Measurements from ENCODE around the gene TRAPPC2. TPM values are rescaled to one million over a fixed set of nuclear protein-coding genes. Genes with fewer than 3 reads are reported as not detected.
"Not testable (repeated sequence)": the region's sequence is repeated elsewhere in the genome, so short reads cannot be mapped to it uniquely, and the experiment has no call there.

TRAPPC2 gene
- total RNA-seq, 1 experiment from 2014 or later: 23.0 TPM

DNA sequence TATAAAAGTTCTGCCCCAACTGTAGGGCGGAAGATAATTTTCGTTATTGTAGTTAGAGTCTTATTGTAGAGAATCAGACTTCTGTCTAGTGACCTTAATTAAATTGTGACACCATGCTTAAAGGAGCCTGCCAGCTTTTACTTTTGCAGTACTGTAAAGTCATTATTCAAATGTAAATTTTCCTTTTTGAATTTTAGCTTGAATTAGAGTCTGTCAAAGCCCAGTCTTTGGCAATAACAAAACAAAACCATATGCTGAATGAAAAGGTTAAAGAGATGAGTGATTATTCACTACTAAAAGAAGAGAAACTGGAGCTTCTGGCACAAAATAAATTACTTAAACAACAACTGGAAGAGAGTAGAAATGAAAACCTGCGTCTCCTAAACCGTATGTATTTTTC lies 22.0 kb upstream of the TRAPPC2 start:
- no peak for DNase-seq
- H3K36me3 ChIP-seq (replicated peaks; ENCODE audit: control insufficient read depth, insufficient read depth, low read length): peaks cover 14% of the 10 kb centered on the region
- no peak overlapping the region for H3K4me3 ChIP-seq (ENCODE audit: insufficient read depth, low read depth, low read length)
- H3K27me3 ChIP-seq (ENCODE audit: control insufficient read depth, insufficient read depth, low read length): no peaks in the 10 kb centered on the region

- DNase-seq: no peak
- Histone ChIP-seq H3K27me3 (ENCODE audit: control insufficient read depth, insufficient read depth, low read length) (no peaks in the 10 kb centered on the region), H3K4me3 (ENCODE audit: insufficient read depth, low read depth, low read length) (no peak overlapping the region), H3K36me3 (replicated peaks; ENCODE audit: control insufficient read depth, insufficient read depth, low read length) (peaks cover 13% of the 10 kb centered on the region)
Observed at GRCh38 chrX:13755254-13755653, 20.8 kb upstream of the TRAPPC2 start.

GRCh38 chrX:13754765-13755164 lies 20.3 kb upstream of the TRAPPC2 start:
- Histone ChIP-seq H3K27me3 (ENCODE audit: control insufficient read depth, insufficient read depth, low read length) (no peaks in the 10 kb centered on the region), H3K4me3 (ENCODE audit: insufficient read depth, low read depth, low read length) (no peak overlapping the region), H3K36me3 (replicated peaks; ENCODE audit: control insufficient read depth, insufficient read depth, low read length) (peaks cover 10% of the 10 kb centered on the region)
- DNase-seq: no peak

GRCh38 chrX:13752646-13753045 lies 18.2 kb upstream of the TRAPPC2 start:
- Histone ChIP-seq H3K36me3 (replicated peaks; ENCODE audit: control insufficient read depth, insufficient read depth, low read length) (peaks cover 8% of the 10 kb centered on the region), H3K27me3 (ENCODE audit: control insufficient read depth, insufficient read depth, low read length) (no peaks in the 10 kb centered on the region), H3K4me3 (ENCODE audit: insufficient read depth, low read depth, low read length) (no peak overlapping the region)
- no peak for DNase-seq

- DNase-seq: no peak
- no peaks in the 10 kb centered on the region for H3K27me3 ChIP-seq (ENCODE audit: control insufficient read depth, insufficient read depth, low read length)
- no peak overlapping the region for H3K4me3 ChIP-seq (ENCODE audit: insufficient read depth, low read depth, low read length)
- H3K36me3 ChIP-seq (replicated peaks; ENCODE audit: control insufficient read depth, insufficient read depth, low read length): peaks cover 8% of the 10 kb centered on the region
Observed at GRCh38 chrX:13752141-13752540, 17.7 kb upstream of the TRAPPC2 start.

- peaks cover 6% of the 10 kb centered on the region for H3K36me3 ChIP-seq (replicated peaks; ENCODE audit: control insufficient read depth, insufficient read depth, low read length)
Observed at GRCh38 chrX:13750812-13751211, 16.4 kb upstream of the TRAPPC2 start.

DNA sequence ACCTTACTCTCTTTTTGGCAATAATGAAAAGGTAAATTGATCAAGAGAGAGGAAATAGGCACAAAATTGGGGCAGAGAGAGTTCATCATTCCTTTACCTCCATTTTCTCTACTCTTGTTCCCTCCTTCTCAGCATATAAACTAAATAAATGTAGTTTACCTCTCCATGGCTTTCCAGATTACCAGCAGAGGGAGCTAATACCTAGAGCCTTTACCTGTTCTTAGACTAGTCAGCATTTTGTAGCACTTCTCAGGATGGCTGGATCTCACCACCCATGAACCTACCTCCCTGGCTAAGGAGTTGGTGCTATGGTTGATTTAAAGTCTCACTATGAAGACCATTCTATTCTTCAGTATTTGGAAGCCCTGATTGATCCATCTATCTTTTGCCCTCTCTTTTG lies 15.8 kb upstream of the TRAPPC2 start:
- Histone ChIP-seq H3K36me3 (replicated peaks; ENCODE audit: control insufficient read depth, insufficient read depth, low read length) (peaks cover 6% of the 10 kb centered on the region), H3K27me3 (ENCODE audit: control insufficient read depth, insufficient read depth, low read length) (no peaks in the 10 kb centered on the region), H3K4me3 (ENCODE audit: insufficient read depth, low read depth, low read length) (no peak overlapping the region)
- DNase-seq: peak; percentile 49

More at GRCh38 chrX:13750812-13751211, 16.4 kb upstream of the TRAPPC2 start:
- Histone ChIP-seq H3K27me3 (ENCODE audit: control insufficient read depth, insufficient read depth, low read length) (no peaks in the 10 kb centered on the region), H3K4me3 (ENCODE audit: insufficient read depth, low read depth, low read length) (no peak overlapping the region)
- DNase-seq: no peak

GRCh38 chrX:13748486-13748885 lies 14.1 kb upstream of the TRAPPC2 start:
- DNase-seq: no peak
- Histone ChIP-seq H3K4me3 (ENCODE audit: insufficient read depth, low read depth, low read length) (no peak overlapping the region), H3K36me3 (replicated peaks; ENCODE audit: control insufficient read depth, insufficient read depth, low read length) (peaks cover 8% of the 10 kb centered on the region), H3K27me3 (ENCODE audit: control insufficient read depth, insufficient read depth, low read length) (no peaks in the 10 kb centered on the region)

GRCh38 chrX:13747836-13748235 lies 13.4 kb upstream of the TRAPPC2 start:
- Histone ChIP-seq H3K4me3 (ENCODE audit: insufficient read depth, low read depth, low read length) (no peak overlapping the region), H3K27me3 (ENCODE audit: control insufficient read depth, insufficient read depth, low read length) (no peaks in the 10 kb centered on the region), H3K36me3 (replicated peaks; ENCODE audit: control insufficient read depth, insufficient read depth, low read length) (peaks cover 7% of the 10 kb centered on the region)
- peak; percentile 44 for DNase-seq

DNA sequence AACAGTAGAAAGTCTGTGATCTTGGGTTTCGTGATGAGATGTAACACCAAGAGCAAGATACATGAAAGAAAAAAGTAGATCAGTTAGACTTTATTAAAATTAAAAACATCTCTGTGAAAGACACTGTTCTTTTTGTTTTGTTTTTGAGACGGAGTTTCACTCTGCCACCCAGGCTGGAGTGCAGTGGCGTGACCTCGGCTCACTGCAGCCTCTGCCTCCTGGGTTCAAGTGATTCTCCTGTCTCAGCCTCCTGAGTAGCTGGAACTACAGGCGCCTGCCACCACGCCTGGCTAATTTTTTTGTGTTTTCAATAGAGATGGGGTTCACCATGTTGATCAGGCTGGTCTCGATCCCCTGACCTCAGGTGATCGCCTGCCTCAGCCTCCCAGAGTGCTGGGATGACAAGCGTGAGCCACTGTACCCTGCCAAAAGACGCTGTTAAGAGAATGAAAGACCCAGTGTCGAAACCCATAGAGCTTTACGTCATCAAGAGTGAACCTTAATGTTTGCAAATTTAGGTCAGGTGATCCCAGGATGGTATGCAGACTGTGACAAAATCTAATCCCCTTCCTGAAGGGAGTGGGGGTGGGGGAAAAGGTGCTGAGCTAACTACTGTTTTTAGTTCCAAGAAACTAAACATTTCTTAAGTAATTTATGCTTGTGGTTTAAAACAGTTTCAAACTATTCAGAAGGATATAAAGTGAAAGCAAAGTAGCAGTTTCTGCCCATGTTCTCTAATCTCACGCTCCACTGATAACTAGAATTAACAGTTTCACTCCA lies 8.2 kb upstream of the TRAPPC2 start:
- Histone ChIP-seq H3K4me3 (ENCODE audit: insufficient read depth, low read depth, low read length) (no peak overlapping the region), H3K27me3 (ENCODE audit: control insufficient read depth, insufficient read depth, low read length) (no peaks in the 10 kb centered on the region), H3K36me3 (replicated peaks; ENCODE audit: control insufficient read depth, insufficient read depth, low read length) (peaks cover 2% of the 10 kb centered on the region)
- DNase-seq: peak; percentile 29

DNA sequence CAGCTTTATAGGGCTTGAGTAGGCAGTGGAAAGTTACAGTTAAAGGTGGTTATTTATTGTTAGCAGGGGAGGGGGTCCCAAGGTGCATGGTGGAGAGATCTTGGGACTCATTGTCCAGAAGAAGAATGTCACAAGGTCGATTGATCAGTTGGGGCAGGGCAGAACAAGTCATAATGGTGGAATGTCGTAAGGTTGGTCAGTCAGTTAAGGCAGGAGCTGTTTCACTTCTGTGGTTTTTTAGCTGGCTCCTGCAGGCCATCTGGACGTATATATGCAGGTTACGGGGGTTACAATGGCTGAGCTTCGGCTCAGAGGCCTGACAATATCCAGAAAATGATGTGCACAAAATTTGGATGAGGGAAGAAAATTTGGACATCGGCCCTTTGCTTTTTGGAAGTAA lies 7.3 kb upstream of the TRAPPC2 start:
- no peaks in the 10 kb centered on the region for H3K27me3 ChIP-seq (ENCODE audit: control insufficient read depth, insufficient read depth, low read length)
- peaks cover 2% of the 10 kb centered on the region for H3K36me3 ChIP-seq (replicated peaks; ENCODE audit: control insufficient read depth, insufficient read depth, low read length)
- H3K4me3 ChIP-seq (ENCODE audit: insufficient read depth, low read depth, low read length): no peak overlapping the region
- DNase-seq: no peak

GRCh38 chrX:13733506-13733905 lies 914 bp downstream of the TRAPPC2 start:
- Histone ChIP-seq H3K27me3 (ENCODE audit: control insufficient read depth, insufficient read depth, low read length) (no peaks in the 10 kb centered on the region), H3K4me3 (ENCODE audit: insufficient read depth, low read depth, low read length) (peak overlapping the region; percentile 72), H3K36me3 (replicated peaks; ENCODE audit: control insufficient read depth, insufficient read depth, low read length) (no peaks in the 10 kb centered on the region; the same call in none of the 2 replicates)
- no peak for DNase-seq

- no peaks in the 10 kb centered on the region; the same call in 1 of the 2 replicates for H3K36me3 ChIP-seq (replicated peaks; ENCODE audit: control insufficient read depth, insufficient read depth, low read length)
- no peak for DNase-seq
- H3K27me3 ChIP-seq (ENCODE audit: control insufficient read depth, insufficient read depth, low read length): no peaks in the 10 kb centered on the region
- no peak overlapping the region for H3K4me3 ChIP-seq (ENCODE audit: insufficient read depth, low read depth, low read length)
Observed at GRCh38 chrX:13732246-13733067, 2.0 kb downstream of the TRAPPC2 start.

DNA sequence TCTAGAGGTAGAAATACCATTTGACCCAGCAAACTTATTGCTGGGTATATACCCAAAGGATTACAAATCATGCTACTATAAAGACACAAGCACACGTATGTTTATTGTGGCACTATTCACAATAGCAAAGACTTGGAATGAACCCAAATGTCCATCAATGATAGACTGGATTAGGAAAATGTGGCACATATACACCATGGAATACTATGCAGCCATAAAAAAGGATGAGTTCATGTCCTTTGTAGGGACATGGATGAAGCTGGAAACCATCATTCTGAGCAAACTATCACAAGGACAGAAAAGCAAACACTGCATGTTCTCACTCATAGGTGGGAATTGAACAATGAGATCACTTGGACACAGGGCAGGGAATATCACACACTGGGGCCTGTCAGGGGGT lies 3.9 kb downstream of the TRAPPC2 start:
- not testable (repeated sequence) for H3K27me3 ChIP-seq (ENCODE audit: control insufficient read depth, insufficient read depth, low read length); H3K4me3 ChIP-seq (ENCODE audit: insufficient read depth, low read depth, low read length); DNase-seq; H3K36me3 ChIP-seq (replicated peaks; ENCODE audit: control insufficient read depth, insufficient read depth, low read length)

DNA sequence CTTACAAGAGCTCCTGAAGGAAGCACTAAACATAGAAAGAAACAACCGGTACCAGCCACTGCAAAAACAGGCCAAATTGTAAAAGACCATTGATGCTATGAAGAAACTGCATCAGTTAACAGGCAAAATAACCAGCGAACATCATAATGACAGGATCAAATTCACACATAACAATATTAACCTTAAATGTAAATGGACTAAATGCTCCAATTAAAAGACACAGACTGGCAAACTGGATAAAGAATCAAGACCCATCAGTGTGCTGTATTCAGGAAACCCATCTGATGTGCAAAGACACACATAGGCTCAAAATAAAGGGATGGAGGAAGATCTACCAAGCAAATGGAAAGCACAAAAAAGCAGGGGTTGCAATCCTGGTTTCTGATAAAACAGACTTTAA lies 7.8 kb downstream of the TRAPPC2 start:
- not testable (repeated sequence) for H3K36me3 ChIP-seq (replicated peaks; ENCODE audit: control insufficient read depth, insufficient read depth, low read length); DNase-seq; H3K4me3 ChIP-seq (ENCODE audit: insufficient read depth, low read depth, low read length); H3K27me3 ChIP-seq (ENCODE audit: control insufficient read depth, insufficient read depth, low read length)
